BLaER1 treated with 17β-estradiol and CSF1 and Interleukin-3, amounts not matched to agents 10 nM and 100 nM (cell line): Measurements from ENCODE around the gene CUL3.

Experiments
- H3K27ac ChIP-seq, 11 experiments: shearing (Covaris generic); formaldehyde crosslinking; 2 replicates each; pipeline ENCODE4 v1.8.1; 2022
- H3K27me3 ChIP-seq, 11 experiments: shearing (Covaris generic); formaldehyde crosslinking; 2 replicates each; pipeline ENCODE4 v1.8.1; 2022
- H3K36me3 ChIP-seq, 11 experiments: shearing (Covaris generic); formaldehyde crosslinking; 2 replicates each; pipeline ENCODE4 v1.8.1; 2022
- H3K4me1 ChIP-seq, 10 experiments: shearing (Covaris generic); formaldehyde crosslinking; 2 replicates each; pipeline ENCODE4 v1.8.1; 2022
- H3K4me2 ChIP-seq, 11 experiments: shearing (Covaris generic); formaldehyde crosslinking; 2 replicates each; pipeline ENCODE4 v1.8.1; 2022
- H3K4me3 ChIP-seq, 10 experiments: shearing (Covaris generic); formaldehyde crosslinking; 2 replicates each; pipeline ENCODE4 v1.8.1; 2022
- H3K9ac ChIP-seq, 11 experiments: shearing (Covaris generic); formaldehyde crosslinking; 2 replicates each; pipeline ENCODE4 v1.8.1; 2022
- H3K9me3 ChIP-seq, 11 experiments: shearing (Covaris generic); formaldehyde crosslinking; replicated peaks in 1 of 11; 2 replicates each; pipeline ENCODE4 v1.8.1; 2022
- H4K20me1 ChIP-seq, 11 experiments: shearing (Covaris generic); formaldehyde crosslinking; 2 replicates each; pipeline ENCODE4 v1.8.1; 2022
- Cebpa-rat ChIP-seq, 11 experiments: shearing (Covaris generic); IDR thresholded peaks; 2 replicates each; pipeline ENCODE4 v1.8.1; 2022

CUL3 gene

GRCh38 chr2:224434618-224435017 is 150.5 kb downstream of the CUL3 start:
- H3K36me3 ChIP-seq, result no peaks in the 10 kb centered on the region
- H3K9ac ChIP-seq, result no peak overlapping the region
- no peak overlapping the region for H3K4me3 ChIP-seq
- no peaks in the 10 kb centered on the region for H4K20me1 ChIP-seq
- H3K27ac ChIP-seq, result no peak overlapping the region
- peaks cover 0 to 19% (median 13%) of the 10 kb centered on the region in 11 experiments; a peak in 19 of 22 replicates for H3K9me3 ChIP-seq
- no peak for TF ChIP-seq Cebpa-rat (IDR thresholded peaks at IDR 0.05)
- no peak overlapping the region for H3K4me2 ChIP-seq
- no peaks in the 10 kb centered on the region for H3K27me3 ChIP-seq
- 0 out of 20 replicates have a peak, but pooled peaks cover 0 to 5% (median 0%) of the 10 kb centered on the region in 10 experiments for H3K4me1 ChIP-seq

GRCh38 chr2:224433442-224433841 is 151.7 kb downstream of the CUL3 start:
- TF ChIP-seq Cebpa-rat (IDR thresholded peaks at IDR 0.05), result no peak
- Histone ChIP-seq H3K9me3 (peaks cover 0 to 26% (median 18%) of the 10 kb centered on the region in 11 experiments; a peak in 20 of 22 replicates), H3K4me3 (no peak overlapping the region), H3K27me3 (no peaks in the 10 kb centered on the region), H3K36me3 (no peaks in the 10 kb centered on the region), H4K20me1 (no peaks in the 10 kb centered on the region), H3K4me2 (no peak overlapping the region), H3K4me1 (0 out of 20 replicates have a peak, but pooled peaks cover 0 to 5% (median 0%) of the 10 kb centered on the region in 10 experiments), H3K27ac (no peak overlapping the region), H3K9ac (no peak overlapping the region)

DNA sequence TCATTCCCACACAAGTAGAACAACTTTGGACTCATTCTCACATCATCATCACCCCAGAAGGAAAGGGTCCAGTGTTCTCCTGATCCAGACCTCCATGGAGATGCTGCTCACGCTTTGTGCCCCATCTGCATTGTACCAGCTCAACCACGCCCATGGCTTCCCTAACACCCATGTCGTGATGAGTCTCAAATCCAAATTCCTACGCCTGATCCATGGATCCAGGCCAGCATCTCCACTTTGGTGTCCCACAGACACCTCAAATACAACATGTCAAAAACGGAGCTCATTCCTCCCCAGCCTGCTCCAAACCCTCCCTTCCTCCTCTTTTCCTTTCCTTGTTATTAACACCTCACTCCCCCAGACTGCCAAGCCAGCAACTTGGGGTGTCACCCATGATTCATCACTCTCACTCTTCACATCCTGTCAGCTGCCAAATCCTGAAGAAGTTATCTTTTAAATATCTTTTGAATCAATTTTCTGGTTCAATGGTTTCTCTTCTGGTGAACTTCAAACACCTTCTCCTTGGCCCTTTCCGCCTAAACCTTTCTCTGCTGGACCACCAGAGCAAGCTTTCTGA is 153.1 kb downstream of the CUL3 start:
- Histone ChIP-seq H3K27ac (no peak overlapping the region), H3K4me3 (no peak overlapping the region), H4K20me1 (no peaks in the 10 kb centered on the region), H3K36me3 (no peaks in the 10 kb centered on the region), H3K27me3 (no peaks in the 10 kb centered on the region), H3K4me2 (0 out of 22 replicates have a peak overlapping the region, but pooled peaks of 1 of the 11 experiments have one; percentile 20), H3K9ac (no peak overlapping the region), H3K4me1 (0 out of 20 replicates have a peak, but pooled peaks cover 0 to 5% (median 0%) of the 10 kb centered on the region in 10 experiments), H3K9me3 (peaks cover 0 to 33% (median 18%) of the 10 kb centered on the region in 11 experiments; a peak in 20 of 22 replicates)
- no peak for TF ChIP-seq Cebpa-rat (IDR thresholded peaks at IDR 0.05)

DNA sequence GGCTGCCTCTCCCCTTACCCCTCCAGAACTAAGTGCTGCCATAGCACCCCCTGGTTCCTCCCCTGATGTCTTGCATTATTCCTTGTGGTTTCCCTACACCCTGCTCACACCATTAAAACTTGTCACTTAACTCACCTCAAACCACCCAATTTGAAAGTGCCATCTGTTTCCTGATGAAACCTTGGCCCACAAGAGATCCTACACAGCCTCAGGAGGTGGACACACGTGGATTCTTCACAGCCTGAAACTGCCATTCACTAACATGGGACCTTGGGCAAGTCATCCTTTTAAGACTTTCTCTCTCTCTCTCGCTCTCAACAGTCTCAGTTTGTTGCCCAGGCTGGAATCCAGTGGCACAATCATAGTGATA is 155.7 kb downstream of the CUL3 start:
- H3K9ac ChIP-seq, result no peak overlapping the region
- H4K20me1 ChIP-seq, result no peaks in the 10 kb centered on the region
- H3K36me3 ChIP-seq, result no peaks in the 10 kb centered on the region
- peaks cover 15 to 51% (median 35%) of the 10 kb centered on the region in 11 experiments; a peak in 21 of 22 replicates for H3K9me3 ChIP-seq
- peaks cover 0 to 5% (median 0%) of the 10 kb centered on the region in 10 experiments; a peak in 1 of 20 replicates for H3K4me1 ChIP-seq
- no peak overlapping the region for H3K27ac ChIP-seq
- H3K4me3 ChIP-seq, result no peak overlapping the region
- H3K27me3 ChIP-seq, result no peaks in the 10 kb centered on the region
- H3K4me2 ChIP-seq, result no peak overlapping the region
- TF ChIP-seq Cebpa-rat (IDR thresholded peaks at IDR 0.05), result no peak

- H3K36me3 ChIP-seq, result no peaks in the 10 kb centered on the region
- H3K27me3 ChIP-seq, result no peaks in the 10 kb centered on the region
- no peak overlapping the region for H3K4me3 ChIP-seq
- no peak for TF ChIP-seq Cebpa-rat (IDR thresholded peaks at IDR 0.05)
- H3K4me1 ChIP-seq, result peaks cover 0 to 5% (median 0%) of the 10 kb centered on the region in 10 experiments; a peak in 1 of 20 replicates
- H3K27ac ChIP-seq, result no peak overlapping the region
- H3K9ac ChIP-seq, result no peak overlapping the region
- H4K20me1 ChIP-seq, result no peaks in the 10 kb centered on the region
- no peak overlapping the region for H3K4me2 ChIP-seq
- H3K9me3 ChIP-seq, result peaks cover 15 to 51% (median 35%) of the 10 kb centered on the region in 11 experiments; a peak in 21 of 22 replicates
Measured at GRCh38 chr2:224428787-224429440, 156.2 kb downstream of the CUL3 start.

- peaks cover 15 to 47% (median 33%) of the 10 kb centered on the region in 11 experiments; a peak in 21 of 22 replicates for H3K9me3 ChIP-seq
- peaks cover 0 to 5% (median 0%) of the 10 kb centered on the region in 10 experiments; a peak in 1 of 20 replicates for H3K4me1 ChIP-seq
- H3K27ac ChIP-seq, result no peak overlapping the region
- H3K4me2 ChIP-seq, result no peak overlapping the region
- H3K4me3 ChIP-seq, result no peak overlapping the region
- TF ChIP-seq Cebpa-rat (IDR thresholded peaks at IDR 0.05), result no peak
- H4K20me1 ChIP-seq, result no peaks in the 10 kb centered on the region
- no peak overlapping the region for H3K9ac ChIP-seq
- H3K36me3 ChIP-seq, result no peaks in the 10 kb centered on the region
- H3K27me3 ChIP-seq, result no peaks in the 10 kb centered on the region
Measured at GRCh38 chr2:224427471-224427870, 157.7 kb downstream of the CUL3 start.

DNA sequence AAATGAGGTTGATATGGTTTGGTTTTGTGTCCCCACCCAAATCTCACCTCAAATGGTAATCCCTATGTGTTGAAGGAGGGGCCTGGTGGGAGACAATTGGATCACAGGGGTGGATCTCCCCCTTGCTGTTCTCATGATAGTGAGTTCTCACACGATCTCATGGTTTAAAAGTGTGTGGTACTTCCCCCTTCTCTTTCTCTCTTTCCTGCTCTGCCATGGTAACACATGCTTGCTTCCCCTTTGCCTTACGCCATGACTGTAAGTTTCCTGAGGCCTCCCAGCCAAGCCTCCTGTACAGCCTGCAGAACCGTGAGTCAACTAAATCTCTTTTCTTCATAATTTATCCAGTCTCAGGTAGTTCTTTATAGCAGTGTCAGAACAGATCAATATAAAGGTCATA is 158.5 kb downstream of the CUL3 start:
- Histone ChIP-seq H3K27me3 (no peaks in the 10 kb centered on the region), H3K4me2 (peak overlapping the region in 3 of 11 experiments; percentile 14 to 26 (median 18); a peak in 3 of 22 replicates), H3K4me3 (no peak overlapping the region), H3K9ac (no peak overlapping the region), H3K27ac (no peak overlapping the region), H3K36me3 (no peaks in the 10 kb centered on the region), H4K20me1 (no peaks in the 10 kb centered on the region), H3K9me3 (peaks cover 15 to 47% (median 33%) of the 10 kb centered on the region in 11 experiments; a peak in 21 of 22 replicates), H3K4me1 (peaks cover 0 to 3% (median 0%) of the 10 kb centered on the region in 10 experiments; a peak in 1 of 20 replicates)
- no peak for TF ChIP-seq Cebpa-rat (IDR thresholded peaks at IDR 0.05)

DNA sequence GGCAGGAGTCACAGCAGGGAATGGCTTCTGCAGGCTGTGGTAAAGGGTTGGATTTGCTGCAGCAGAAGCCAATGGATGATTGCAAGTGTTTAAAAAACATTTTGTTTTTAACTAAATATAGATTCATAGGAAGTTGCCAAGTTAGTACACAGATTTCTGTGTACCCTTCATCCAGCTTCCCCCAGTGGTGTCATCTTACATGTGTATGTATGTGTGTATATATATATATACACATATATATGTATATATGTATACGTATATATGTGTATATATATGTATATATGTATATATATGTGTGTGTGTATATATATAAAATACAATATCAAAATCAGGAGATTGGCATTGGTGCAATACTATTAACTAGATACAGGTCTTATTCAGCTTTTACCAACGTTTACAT is 164.1 kb downstream of the CUL3 start:
- Histone ChIP-seq H4K20me1 (no peaks in the 10 kb centered on the region), H3K27ac (no peak overlapping the region), H3K9me3 (peaks cover 6 to 13% (median 8%) of the 10 kb centered on the region in 11 experiments; a peak in 19 of 22 replicates), H3K4me2 (no peak overlapping the region), H3K4me3 (no peak overlapping the region), H3K4me1 (no peaks in the 10 kb centered on the region), H3K9ac (no peak overlapping the region), H3K27me3 (no peaks in the 10 kb centered on the region), H3K36me3 (no peaks in the 10 kb centered on the region)
- TF ChIP-seq Cebpa-rat (IDR thresholded peaks at IDR 0.05), result no peak
